Activated naive CD4-positive, alpha-beta T cell treated with anti-CD3 and anti-CD28 coated beads, Interleukin-2, amount 50 U/mL, for 24 hours (primary cell): ENCODE results near the gene CDA.
A peak's percentile ranks its signal among the peaks of the same experiment; 100 is the strongest.

Experiments
- H3K27ac Mint-ChIP-seq: one replicate; pipeline ENCODE4 v1.8.0; 2021; ENCODE audit warnings: mild to moderate bottlenecking, mixed read lengths
- H3K27me3 Mint-ChIP-seq: one replicate; pipeline ENCODE4 v1.8.0; 2021; ENCODE audit warnings: mixed read lengths
- H3K36me3 Mint-ChIP-seq: one replicate; pipeline ENCODE4 v1.8.0; 2021; ENCODE audit warnings: mixed read lengths
- H3K4me1 Mint-ChIP-seq: one replicate; pipeline ENCODE4 v1.8.0; 2021; ENCODE audit warnings: mixed read lengths
- H3K4me3 Mint-ChIP-seq: one replicate; pipeline ENCODE4 v1.8.0; 2021; ENCODE audit warnings: mild to moderate bottlenecking, mixed read lengths
- H3K9me3 Mint-ChIP-seq: one replicate; pipeline ENCODE4 v1.8.0; 2021; ENCODE audit warnings: mixed read lengths

CDA gene

DNA sequence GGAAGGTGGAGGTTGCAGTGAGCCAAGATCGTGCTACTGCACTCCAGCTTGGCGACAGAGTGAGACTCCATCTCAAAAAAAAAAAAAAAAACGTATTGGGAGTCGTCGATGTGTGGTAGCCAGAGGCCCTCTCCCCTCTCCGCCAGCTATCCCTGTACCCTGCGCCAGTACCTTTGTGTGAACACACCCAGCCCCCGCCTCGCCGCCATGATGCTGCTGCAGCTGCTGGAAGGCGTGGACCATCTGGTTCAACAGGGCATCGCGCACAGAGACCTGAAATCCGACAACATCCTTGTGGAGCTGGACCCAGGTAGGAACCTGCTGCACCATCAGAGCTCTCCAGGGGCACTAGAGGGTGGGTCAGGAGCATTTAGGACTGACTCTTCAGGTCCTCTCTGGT lies 56.5 kb downstream of the CDA start:
- Mint-ChIP-seq H3K9me3 (no peaks in the 10 kb centered on the region), H3K36me3 (peaks cover 2% of the 10 kb centered on the region), H3K27ac (no peak overlapping the region), H3K27me3 (no peaks in the 10 kb centered on the region), H3K4me1 (peaks cover under 1% of the 10 kb centered on the region), H3K4me3 (no peak overlapping the region)

GRCh38 chr1:20648438-20648837 lies 59.5 kb downstream of the CDA start:
- Mint-ChIP-seq H3K27me3 (no peaks in the 10 kb centered on the region), H3K36me3 (peaks cover 5% of the 10 kb centered on the region), H3K27ac (no peak overlapping the region), H3K4me3 (no peak overlapping the region), H3K9me3 (no peaks in the 10 kb centered on the region), H3K4me1 (no peaks in the 10 kb centered on the region)

- Mint-ChIP-seq H3K27me3 (no peaks in the 10 kb centered on the region), H3K36me3 (peaks cover 5% of the 10 kb centered on the region), H3K4me3 (no peak overlapping the region), H3K9me3 (no peaks in the 10 kb centered on the region), H3K4me1 (no peaks in the 10 kb centered on the region), H3K27ac (peak overlapping the region; percentile 77)
Measured at GRCh38 chr1:20648946-20649345, 60.0 kb downstream of the CDA start.

DNA sequence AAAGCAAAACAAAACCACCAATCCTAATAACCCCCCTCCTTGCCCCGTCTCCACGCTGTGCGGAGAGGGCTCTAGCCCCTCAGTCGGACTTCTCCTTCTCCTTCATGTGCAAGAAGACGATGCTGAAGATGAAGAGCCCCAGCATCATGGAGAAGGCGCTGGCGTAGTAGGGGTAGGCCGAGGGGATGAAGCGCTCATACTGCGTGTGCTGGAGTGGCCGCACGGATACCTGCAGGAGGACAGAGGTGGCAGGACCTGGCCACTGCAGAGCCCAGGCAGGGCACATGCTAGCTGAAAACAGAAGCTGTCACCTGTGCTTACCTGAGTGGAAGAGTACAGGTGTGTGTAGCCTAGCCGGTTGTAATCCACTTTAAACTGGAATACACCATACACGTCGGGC lies 63.4 kb downstream of the CDA start:
- Mint-ChIP-seq H3K4me1 (peaks cover 9% of the 10 kb centered on the region), H3K4me3 (no peak overlapping the region), H3K36me3 (peaks cover 7% of the 10 kb centered on the region), H3K27ac (no peak overlapping the region), H3K9me3 (no peaks in the 10 kb centered on the region), H3K27me3 (no peaks in the 10 kb centered on the region)

DNA sequence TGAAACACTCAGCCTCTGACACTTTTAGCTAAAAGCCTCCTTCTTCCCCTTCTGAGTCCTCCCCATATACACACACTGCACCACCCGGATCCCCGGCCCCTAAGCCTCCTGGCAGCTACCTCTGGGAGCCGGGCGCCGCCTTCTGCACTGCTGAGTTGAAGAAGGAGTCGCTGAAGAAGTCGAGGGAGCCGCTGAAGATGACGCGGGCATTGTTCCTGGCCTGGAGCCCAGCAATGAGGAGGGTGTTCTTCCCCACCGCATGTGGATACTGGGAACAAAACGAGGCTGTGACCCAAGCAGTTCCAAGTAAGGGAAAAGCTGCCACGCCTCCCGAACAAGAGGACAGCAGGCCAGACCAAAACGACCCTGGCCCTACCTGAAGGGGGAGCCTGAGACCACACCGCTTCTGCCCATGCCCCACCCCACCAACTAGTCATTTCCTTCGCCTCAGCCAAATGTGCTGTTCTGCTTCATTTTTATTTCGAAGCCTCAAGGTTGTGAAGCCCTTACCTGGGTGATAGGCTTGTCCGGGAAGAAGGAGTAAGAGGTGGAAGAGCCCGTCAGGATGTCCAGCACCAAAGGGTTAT lies 65.3 kb downstream of the CDA start:
- H3K27me3 Mint-ChIP-seq = no peaks in the 10 kb centered on the region
- no peak overlapping the region for H3K27ac Mint-ChIP-seq
- H3K9me3 Mint-ChIP-seq = no peaks in the 10 kb centered on the region
- no peak overlapping the region for H3K4me3 Mint-ChIP-seq
- H3K36me3 Mint-ChIP-seq = peaks cover 7% of the 10 kb centered on the region
- H3K4me1 Mint-ChIP-seq = peaks cover 19% of the 10 kb centered on the region

DNA sequence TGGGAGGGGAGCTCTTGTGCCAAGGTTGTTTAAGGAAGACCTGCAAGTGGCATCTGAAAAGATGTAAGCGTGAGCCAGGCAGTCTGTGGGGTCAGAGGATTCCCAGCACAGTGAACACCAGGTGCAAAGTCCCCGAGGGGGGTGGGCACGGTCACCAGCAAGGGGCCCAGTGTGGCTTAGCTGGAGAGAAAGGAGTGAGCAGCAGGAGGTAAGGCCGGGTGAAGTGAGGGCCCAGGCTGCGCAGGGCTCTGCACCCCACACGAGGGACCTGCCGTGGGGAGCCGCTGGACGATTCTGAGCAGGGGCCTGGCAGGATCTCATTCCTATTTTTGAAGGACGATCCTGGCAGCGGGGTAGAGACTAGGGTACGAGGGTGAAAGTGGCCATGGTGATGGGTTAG lies 68.1 kb downstream of the CDA start:
- H3K4me1 Mint-ChIP-seq = peaks cover 37% of the 10 kb centered on the region
- H3K4me3 Mint-ChIP-seq = no peak overlapping the region
- peak overlapping the region; percentile 86 for H3K27ac Mint-ChIP-seq
- no peaks in the 10 kb centered on the region for H3K9me3 Mint-ChIP-seq
- H3K27me3 Mint-ChIP-seq = no peaks in the 10 kb centered on the region
- peaks cover 8% of the 10 kb centered on the region for H3K36me3 Mint-ChIP-seq

DNA sequence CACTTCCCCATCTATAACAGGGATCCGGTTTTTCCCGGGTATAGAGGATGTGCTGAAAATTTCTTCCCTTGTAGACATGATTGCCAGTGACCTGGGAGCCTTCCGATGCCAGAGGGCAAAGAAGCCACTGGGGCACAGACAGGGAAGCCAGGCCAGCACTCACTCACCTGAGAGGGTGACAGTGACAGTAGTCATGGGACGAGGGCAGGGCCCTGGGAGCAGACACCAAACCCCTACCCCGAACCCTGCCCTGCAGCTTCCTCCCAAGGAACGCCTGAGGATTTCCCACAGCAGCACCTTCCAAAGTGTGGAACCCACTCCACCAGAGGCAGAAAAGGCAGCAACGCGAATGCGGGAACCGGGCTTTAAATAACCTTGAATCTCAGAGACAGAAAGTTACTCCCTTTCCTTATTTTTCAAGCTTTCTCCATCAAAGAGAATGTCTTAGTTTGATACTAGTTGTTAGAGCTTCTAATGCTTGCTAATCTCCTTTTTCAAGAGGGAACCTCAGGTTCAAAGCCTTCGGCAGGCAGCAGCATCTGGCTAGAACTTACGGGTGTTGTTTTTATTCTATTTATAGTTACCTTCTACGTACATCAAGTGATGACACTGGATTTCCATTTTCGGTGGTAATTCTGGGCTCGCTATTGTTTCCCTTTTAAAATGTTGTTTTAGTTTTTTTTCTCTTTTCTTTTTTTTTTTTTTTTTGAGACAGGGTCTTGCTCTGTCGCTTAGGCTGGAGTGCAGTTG lies 69.4 kb downstream of the CDA start:
- H3K27me3 Mint-ChIP-seq = no peaks in the 10 kb centered on the region
- peaks cover 46% of the 10 kb centered on the region for H3K4me1 Mint-ChIP-seq
- peak overlapping the region; percentile 96 for H3K4me3 Mint-ChIP-seq

GRCh38 chr1:20660363-20660762 lies 71.5 kb downstream of the CDA start:
- peaks cover 3% of the 10 kb centered on the region for H3K36me3 Mint-ChIP-seq
- no peaks in the 10 kb centered on the region for H3K9me3 Mint-ChIP-seq
- H3K27me3 Mint-ChIP-seq = no peaks in the 10 kb centered on the region
- H3K27ac Mint-ChIP-seq = peak overlapping the region; percentile 98
- H3K4me1 Mint-ChIP-seq = peaks cover 46% of the 10 kb centered on the region
- H3K4me3 Mint-ChIP-seq = peak overlapping the region; percentile 96

More for the DNA sequence above, 69.4 kb downstream of the CDA start:
- Mint-ChIP-seq H3K36me3 (peaks cover 5% of the 10 kb centered on the region), H3K27ac (peak overlapping the region; percentile 80), H3K9me3 (no peaks in the 10 kb centered on the region)

- peaks cover 3% of the 10 kb centered on the region for H3K36me3 Mint-ChIP-seq
- H3K27ac Mint-ChIP-seq = peak overlapping the region; percentile 98
- peaks cover 46% of the 10 kb centered on the region for H3K4me1 Mint-ChIP-seq
- H3K9me3 Mint-ChIP-seq = no peaks in the 10 kb centered on the region
- H3K4me3 Mint-ChIP-seq = peak overlapping the region; percentile 96
- no peaks in the 10 kb centered on the region for H3K27me3 Mint-ChIP-seq
Measured at GRCh38 chr1:20660847-20661206, 71.9 kb downstream of the CDA start.

GRCh38 chr1:20661207-20662109 lies 72.6 kb downstream of the CDA start, which contains the start of gene DDOST:
Gene DDOST, minus strand, starts transcription at chr1:20661369. Its CDS starts 19 bp downstream, at chr1:20661350.
- Mint-ChIP-seq H3K36me3 (peaks cover 3% of the 10 kb centered on the region), H3K4me3 (peak within 1 kb of the TSS; percentile 96), H3K27me3 (no peaks in the 10 kb centered on the region), H3K4me1 (peaks cover 44% of the 10 kb centered on the region), H3K27ac (peak within 1 kb of the TSS; percentile 98), H3K9me3 (no peaks in the 10 kb centered on the region)

GRCh38 chr1:20662110-20662475 lies 73.2 kb downstream of the CDA start:
- H3K4me1 Mint-ChIP-seq = peaks cover 38% of the 10 kb centered on the region
- H3K36me3 Mint-ChIP-seq = peaks cover 3% of the 10 kb centered on the region
- no peaks in the 10 kb centered on the region for H3K27me3 Mint-ChIP-seq
- peak overlapping the region; percentile 98 for H3K27ac Mint-ChIP-seq
- H3K9me3 Mint-ChIP-seq = no peaks in the 10 kb centered on the region
- H3K4me3 Mint-ChIP-seq = peak overlapping the region; percentile 96

DNA sequence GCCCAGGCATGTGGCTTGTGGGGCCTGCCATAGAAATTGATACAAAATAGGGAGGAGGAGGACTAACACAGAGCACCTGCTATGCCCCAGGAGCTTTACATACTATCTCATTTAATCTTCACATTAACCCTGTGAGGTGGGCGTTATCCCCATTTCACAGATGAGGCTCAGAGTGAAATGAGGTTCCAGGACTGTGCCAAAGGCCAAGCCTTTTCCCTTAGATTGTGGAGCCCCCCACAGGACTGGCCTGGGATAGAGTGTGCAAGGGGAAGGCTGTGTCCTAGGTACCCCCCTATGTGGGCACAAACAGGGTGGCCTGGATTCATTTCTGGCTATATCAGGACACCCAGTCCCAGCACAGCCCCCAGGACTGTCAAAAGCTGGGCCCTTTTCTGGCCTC lies 74.5 kb downstream of the CDA start:
- Mint-ChIP-seq H3K4me1 (peaks cover 35% of the 10 kb centered on the region), H3K27me3 (no peaks in the 10 kb centered on the region), H3K27ac (peak overlapping the region; percentile 55), H3K36me3 (peaks cover 3% of the 10 kb centered on the region), H3K9me3 (no peaks in the 10 kb centered on the region), H3K4me3 (no peak overlapping the region)

DNA sequence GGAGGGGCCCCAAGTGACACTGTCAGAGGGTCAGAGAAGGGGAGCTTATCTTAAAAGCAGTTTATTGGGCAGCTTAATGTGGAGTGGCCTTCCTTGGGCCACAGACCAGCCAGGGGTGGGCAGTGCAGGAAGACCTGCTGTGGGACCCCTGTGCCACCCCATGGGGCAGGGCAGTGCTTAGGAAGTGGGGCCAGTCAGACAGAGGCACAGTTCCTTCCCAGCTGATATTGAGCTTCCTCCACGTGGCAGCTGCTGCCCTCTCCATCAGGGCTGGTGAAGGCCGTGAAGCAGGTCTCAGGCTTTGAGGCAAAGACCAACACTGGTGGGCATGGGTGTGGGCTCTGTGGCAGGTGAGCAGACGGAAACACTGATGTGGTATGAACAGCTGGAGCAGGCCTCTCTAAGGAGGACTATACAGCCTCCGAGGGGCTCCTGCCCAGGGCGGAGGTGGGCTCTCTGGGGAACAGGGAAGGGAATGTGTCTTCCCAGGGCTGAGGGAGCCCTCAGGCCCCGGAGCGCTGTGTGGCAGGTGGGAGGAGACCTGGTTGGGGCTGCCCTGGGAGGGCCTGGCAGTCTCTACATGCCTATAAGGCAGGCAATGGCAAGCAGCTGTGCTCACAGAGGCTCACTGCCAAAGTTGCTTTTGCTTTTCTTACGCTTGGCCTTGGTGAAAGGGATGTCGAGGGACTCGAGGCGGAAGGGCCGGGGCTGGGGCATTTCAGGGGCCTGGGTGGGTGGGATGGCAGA lies 75.2 kb downstream of the CDA start:
- Mint-ChIP-seq H3K9me3 (no peaks in the 10 kb centered on the region), H3K27ac (no peak overlapping the region), H3K36me3 (peaks cover 3% of the 10 kb centered on the region), H3K27me3 (no peaks in the 10 kb centered on the region), H3K4me1 (peaks cover 28% of the 10 kb centered on the region), H3K4me3 (no peak overlapping the region)

GRCh38 chr1:20665726-20666125 lies 76.8 kb downstream of the CDA start:
- Mint-ChIP-seq H3K9me3 (no peaks in the 10 kb centered on the region), H3K36me3 (peaks cover 2% of the 10 kb centered on the region), H3K4me3 (no peak overlapping the region), H3K4me1 (peaks cover 12% of the 10 kb centered on the region), H3K27ac (no peak overlapping the region), H3K27me3 (no peaks in the 10 kb centered on the region)

DNA sequence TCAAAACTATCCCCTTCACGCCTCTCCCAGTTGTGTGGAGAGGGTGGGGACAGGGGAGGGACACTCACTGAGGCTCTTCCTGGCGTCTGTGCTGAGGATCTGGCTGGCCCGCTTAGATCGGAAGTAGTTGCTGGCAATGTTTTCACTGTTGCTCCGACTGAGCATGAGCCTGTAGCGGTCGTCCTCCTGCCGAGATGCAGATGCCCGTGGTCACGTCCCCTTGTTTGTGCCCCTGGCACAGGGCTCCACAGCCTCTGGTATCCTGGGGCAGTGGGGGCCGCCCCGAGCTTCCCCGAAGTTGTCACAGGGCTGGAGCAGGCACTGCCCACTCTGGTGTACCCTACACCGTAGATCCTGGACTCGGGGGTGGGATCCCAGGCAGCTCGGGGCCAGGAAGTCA lies 77.2 kb downstream of the CDA start:
- Mint-ChIP-seq H3K27me3 (no peaks in the 10 kb centered on the region), H3K36me3 (peaks cover under 1% of the 10 kb centered on the region), H3K9me3 (no peaks in the 10 kb centered on the region), H3K27ac (no peak overlapping the region), H3K4me3 (no peak overlapping the region), H3K4me1 (peaks cover 11% of the 10 kb centered on the region)
